ENCODE results near the gene GSTA3. TPM values are rescaled to one million over a fixed set of nuclear protein-coding genes. Genes with fewer than 3 reads are reported as not detected.
"Not testable (repeated sequence)": the region's sequence is repeated elsewhere in the genome, so short reads cannot be mapped to it uniquely, and the experiment has no call there.

Gene GSTA3
- total RNA-seq, 1 donor from 2014 or later, result not detected

DNA sequence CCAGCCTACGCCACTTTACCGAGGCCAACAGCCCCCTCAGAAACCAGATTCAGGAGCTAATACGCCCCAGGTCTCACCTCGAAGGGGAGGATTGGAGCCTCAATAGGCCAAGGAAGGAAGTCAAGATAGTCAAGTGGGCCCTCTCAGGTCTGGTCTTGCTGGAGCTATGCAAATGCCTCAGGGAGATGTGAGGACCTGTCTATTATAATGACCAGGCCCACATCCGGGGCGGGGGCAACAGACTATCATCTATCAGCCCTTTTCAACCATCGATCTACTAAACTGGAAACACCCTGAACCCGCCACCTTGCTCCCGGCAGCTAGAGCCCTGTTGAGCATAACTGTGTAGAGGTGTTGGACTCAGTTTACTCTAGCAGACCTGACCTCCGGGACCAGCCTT lies 12.7 kb upstream of the GSTA3 start:
- Mint-ChIP-seq H3K27me3 (ENCODE audit: unreplicated experiment) (no peaks in the 10 kb centered on the region), H3K9me3 (ENCODE audit: unreplicated experiment) (no peaks in the 10 kb centered on the region), H3K36me3 (ENCODE audit: low read depth, unreplicated experiment) (no peaks in the 10 kb centered on the region), H3K4me1 (ENCODE audit: unreplicated experiment) (peaks cover 29% of the 10 kb centered on the region), H3K4me3 (ENCODE audit: unreplicated experiment) (no peak overlapping the region), H3K27ac (ENCODE audit: unreplicated experiment) (no peak overlapping the region)
- TF ChIP-seq, protein P1, sequence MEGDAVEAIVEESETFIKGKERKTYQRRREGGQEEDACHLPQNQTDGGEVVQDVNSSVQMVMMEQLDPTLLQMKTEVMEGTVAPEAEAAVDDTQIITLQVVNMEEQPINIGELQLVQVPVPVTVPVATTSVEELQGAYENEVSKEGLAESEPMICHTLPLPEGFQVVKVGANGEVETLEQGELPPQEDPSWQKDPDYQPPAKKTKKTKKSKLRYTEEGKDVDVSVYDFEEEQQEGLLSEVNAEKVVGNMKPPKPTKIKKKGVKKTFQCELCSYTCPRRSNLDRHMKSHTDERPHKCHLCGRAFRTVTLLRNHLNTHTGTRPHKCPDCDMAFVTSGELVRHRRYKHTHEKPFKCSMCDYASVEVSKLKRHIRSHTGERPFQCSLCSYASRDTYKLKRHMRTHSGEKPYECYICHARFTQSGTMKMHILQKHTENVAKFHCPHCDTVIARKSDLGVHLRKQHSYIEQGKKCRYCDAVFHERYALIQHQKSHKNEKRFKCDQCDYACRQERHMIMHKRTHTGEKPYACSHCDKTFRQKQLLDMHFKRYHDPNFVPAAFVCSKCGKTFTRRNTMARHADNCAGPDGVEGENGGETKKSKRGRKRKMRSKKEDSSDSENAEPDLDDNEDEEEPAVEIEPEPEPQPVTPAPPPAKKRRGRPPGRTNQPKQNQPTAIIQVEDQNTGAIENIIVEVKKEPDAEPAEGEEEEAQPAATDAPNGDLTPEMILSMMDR (IDR thresholded peaks at IDR 0.05; ENCODE audit: unreplicated experiment), result no peak
- DNase-seq (ENCODE audit: low spot score), result no peak

DNA sequence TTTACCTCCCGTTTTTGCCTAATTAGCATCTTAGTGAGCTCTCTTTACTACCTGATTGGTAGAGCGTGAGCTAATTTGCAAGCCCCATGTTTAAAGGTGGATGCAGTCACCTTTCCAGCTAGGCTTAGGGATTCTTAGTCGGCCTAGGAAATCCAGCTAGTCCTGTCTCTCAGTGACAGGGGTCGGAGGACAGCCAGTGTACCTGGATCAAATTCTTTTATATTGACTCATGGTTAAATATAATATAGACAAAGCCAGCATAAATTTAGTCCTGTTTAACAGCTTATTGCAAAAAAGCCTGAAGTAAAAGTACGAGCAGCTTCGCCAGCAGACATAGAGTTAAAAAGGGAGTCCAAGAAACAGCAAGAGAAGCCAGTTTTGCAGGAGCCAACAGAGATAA lies 12.2 kb upstream of the GSTA3 start:
- no peaks in the 10 kb centered on the region for H3K9me3 Mint-ChIP-seq (ENCODE audit: unreplicated experiment)
- no peaks in the 10 kb centered on the region for H3K36me3 Mint-ChIP-seq (ENCODE audit: low read depth, unreplicated experiment)
- no peaks in the 10 kb centered on the region for H3K27me3 Mint-ChIP-seq (ENCODE audit: unreplicated experiment)
- no peak for DNase-seq (ENCODE audit: low spot score)
- H3K27ac Mint-ChIP-seq (ENCODE audit: unreplicated experiment), result no peak overlapping the region
- peaks cover 29% of the 10 kb centered on the region for H3K4me1 Mint-ChIP-seq (ENCODE audit: unreplicated experiment)
- no peak overlapping the region for H3K4me3 Mint-ChIP-seq (ENCODE audit: unreplicated experiment)
- TF ChIP-seq, protein P1 (IDR thresholded peaks at IDR 0.05; ENCODE audit: unreplicated experiment), result no peak

DNA sequence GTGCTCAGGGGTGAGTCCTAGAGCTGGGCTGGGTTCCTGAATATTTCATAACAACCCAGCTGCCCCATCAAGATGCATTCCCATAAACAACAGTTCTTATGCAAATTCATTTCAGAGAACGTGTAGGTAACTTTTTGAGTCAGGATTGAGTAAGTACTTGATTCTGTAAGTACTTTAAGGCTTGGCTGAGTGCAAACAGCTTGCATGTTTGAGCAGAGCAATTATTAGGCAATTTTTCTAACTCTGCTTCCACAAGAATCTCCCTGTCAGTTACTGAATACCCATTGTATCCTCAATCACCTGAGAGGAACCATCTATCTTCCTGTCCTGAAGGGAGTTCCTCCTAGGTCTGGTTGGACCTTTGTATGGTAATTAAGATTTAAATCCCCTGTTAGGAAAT lies 10.0 kb upstream of the GSTA3 start:
- not testable (repeated sequence) for H3K4me3 Mint-ChIP-seq (ENCODE audit: unreplicated experiment); DNase-seq (ENCODE audit: low spot score); H3K27me3 Mint-ChIP-seq (ENCODE audit: unreplicated experiment); H3K36me3 Mint-ChIP-seq (ENCODE audit: low read depth, unreplicated experiment); H3K9me3 Mint-ChIP-seq (ENCODE audit: unreplicated experiment)
- Mint-ChIP-seq H3K27ac (ENCODE audit: unreplicated experiment) (peak overlapping the region; percentile 77), H3K4me1 (ENCODE audit: unreplicated experiment) (peaks cover 29% of the 10 kb centered on the region)

DNA sequence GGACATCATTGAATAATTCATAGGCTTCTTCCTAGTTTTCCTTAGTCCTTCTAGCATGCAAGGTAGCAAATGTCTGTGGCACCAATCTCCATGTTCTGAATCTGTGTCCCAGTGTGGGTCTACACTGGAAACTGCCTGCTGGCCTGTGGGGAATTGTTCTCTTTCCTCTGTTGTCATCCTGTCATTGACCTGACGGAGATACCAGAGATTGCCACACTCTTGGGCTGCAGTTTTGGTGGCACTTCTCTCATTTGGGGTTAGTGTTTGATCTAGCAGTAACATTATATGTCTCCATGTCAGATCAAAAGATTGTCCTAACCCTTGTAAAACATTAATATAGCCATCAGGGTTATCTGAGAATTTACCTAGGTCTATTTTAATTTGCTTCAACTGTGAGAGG lies 9.3 kb upstream of the GSTA3 start:
- not testable (repeated sequence) for H3K9me3 Mint-ChIP-seq (ENCODE audit: unreplicated experiment); H3K4me3 Mint-ChIP-seq (ENCODE audit: unreplicated experiment); H3K27ac Mint-ChIP-seq (ENCODE audit: unreplicated experiment); DNase-seq (ENCODE audit: low spot score); H3K36me3 Mint-ChIP-seq (ENCODE audit: low read depth, unreplicated experiment); H3K27me3 Mint-ChIP-seq (ENCODE audit: unreplicated experiment)
- H3K4me1 Mint-ChIP-seq (ENCODE audit: unreplicated experiment), result peaks cover 29% of the 10 kb centered on the region

DNA sequence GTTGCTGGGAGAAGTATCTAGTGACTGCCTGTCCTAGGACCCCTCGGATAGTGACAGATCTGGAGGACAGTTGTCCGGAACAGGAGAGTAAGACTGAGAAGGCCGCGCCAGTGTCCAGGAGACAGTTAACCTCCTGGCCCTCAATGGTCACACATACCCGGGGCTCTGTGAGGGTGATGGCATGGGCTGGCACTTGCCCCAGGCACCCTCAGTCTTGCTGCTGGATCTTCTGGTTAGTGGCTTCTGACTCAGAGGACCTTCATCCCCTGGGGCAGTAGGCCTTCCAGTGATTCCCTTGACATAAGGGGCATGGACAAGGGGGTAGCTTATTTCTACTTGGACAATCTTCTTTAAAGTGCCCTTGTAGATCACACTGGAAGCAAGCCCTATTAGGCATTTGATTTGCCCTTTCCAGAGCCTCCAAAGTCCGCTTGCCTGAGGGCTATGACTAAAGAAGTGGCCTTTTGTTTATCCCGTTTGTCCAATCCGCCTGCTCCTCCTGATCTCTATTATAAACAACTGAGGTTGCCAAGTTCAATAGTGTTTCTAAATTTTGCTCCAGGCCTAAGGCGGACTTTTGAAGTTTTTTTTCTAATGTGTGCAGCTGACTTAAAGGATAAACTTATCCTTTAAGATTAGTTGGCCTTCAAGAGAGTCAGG lies 8.7 kb upstream of the GSTA3 start:
- not testable (repeated sequence) for H3K27me3 Mint-ChIP-seq (ENCODE audit: unreplicated experiment); H3K36me3 Mint-ChIP-seq (ENCODE audit: low read depth, unreplicated experiment); H3K4me3 Mint-ChIP-seq (ENCODE audit: unreplicated experiment); DNase-seq (ENCODE audit: low spot score); H3K27ac Mint-ChIP-seq (ENCODE audit: unreplicated experiment); H3K9me3 Mint-ChIP-seq (ENCODE audit: unreplicated experiment)
- H3K4me1 Mint-ChIP-seq (ENCODE audit: unreplicated experiment), result peaks cover 30% of the 10 kb centered on the region

DNA sequence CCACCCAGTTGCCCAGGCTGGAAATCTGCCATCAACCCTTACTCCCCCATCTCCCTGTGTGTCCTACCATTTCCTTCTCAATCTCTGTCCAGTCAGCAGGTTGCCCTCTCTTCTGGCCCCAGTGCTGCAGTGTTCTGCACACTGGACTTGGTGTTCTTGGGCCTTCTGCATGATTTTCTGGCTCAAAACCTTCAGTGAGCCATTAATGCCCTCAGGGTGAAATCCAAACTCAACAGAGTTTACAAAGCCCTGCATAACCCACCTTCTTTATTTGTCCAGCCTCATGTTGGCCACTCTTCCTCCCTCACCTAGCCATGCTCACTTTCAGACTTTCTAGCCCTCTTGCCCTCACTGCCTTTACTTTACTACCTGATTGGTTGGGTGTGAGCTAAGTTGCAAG lies 5.0 kb upstream of the GSTA3 start:
- peaks cover 15% of the 10 kb centered on the region for H3K4me1 Mint-ChIP-seq (ENCODE audit: unreplicated experiment)
- H3K9me3 Mint-ChIP-seq (ENCODE audit: unreplicated experiment), result no peaks in the 10 kb centered on the region
- H3K4me3 Mint-ChIP-seq (ENCODE audit: unreplicated experiment), result no peak overlapping the region
- H3K27me3 Mint-ChIP-seq (ENCODE audit: unreplicated experiment), result no peaks in the 10 kb centered on the region
- no peaks in the 10 kb centered on the region for H3K36me3 Mint-ChIP-seq (ENCODE audit: low read depth, unreplicated experiment)
- H3K27ac Mint-ChIP-seq (ENCODE audit: unreplicated experiment), result no peak overlapping the region
- TF ChIP-seq, protein P1 (IDR thresholded peaks at IDR 0.05; ENCODE audit: unreplicated experiment), result no peak
- no peak for DNase-seq (ENCODE audit: low spot score)

Measured in endothelial cell (in vitro differentiated cells).